Activated CD8-positive, alpha-beta T cell treated with anti-CD3 and anti-CD28 coated beads, Interleukin-2, amount 10 ng/mL, durations not matched to agents 7 days and 5 days (primary cell): Measurements from ENCODE around the gene PIGB. TPM values are rescaled to one million over a fixed set of nuclear protein-coding genes. Genes with fewer than 3 reads are reported as not detected.
"Not testable (repeated sequence)": the region's sequence is repeated elsewhere in the genome, so short reads cannot be mapped to it uniquely, and the experiment has no call there.

Source experiments
- ATAC-seq: fragments of 150-1000 bp; cut with Tn5 transposase; one replicate; pipeline ENCODE4 v1.10.0; 2021; ENCODE audit warnings: moderate library complexity
- CTCF ChIA-PET: fragments of 350-600 bp; sonication (Branson Sonifier 250); formaldehyde crosslinking; loops from one replicate; lab custom pipeline; 2021; ENCODE audit warnings: antibody characterized with exemption; lab: Charles Lee
- POLR2A ChIA-PET: fragments of 350-600 bp; sonication (Branson Sonifier 250); formaldehyde crosslinking; loops from one replicate; lab custom pipeline; 2021; ENCODE audit warnings: antibody characterized with exemption; lab: Charles Lee
- DNase-seq: peaks from one replicate; pipeline ENCODE4 v3.0.0-alpha.2; 2020
- H3K27ac Mint-ChIP-seq: one replicate; pipeline ENCODE4 v1.8.0; 2021; ENCODE audit warnings: mild to moderate bottlenecking, mixed read lengths
- H3K27me3 Mint-ChIP-seq: one replicate; pipeline ENCODE4 v1.8.0; 2021; ENCODE audit warnings: low read depth, mixed read lengths
- H3K36me3 Mint-ChIP-seq: one replicate; pipeline ENCODE4 v1.8.0; 2021; ENCODE audit warnings: low read depth, mixed read lengths
- H3K4me1 Mint-ChIP-seq: one replicate; pipeline ENCODE4 v1.8.0; 2021; ENCODE audit warnings: low read depth, mixed read lengths
- H3K4me3 Mint-ChIP-seq: one replicate; pipeline ENCODE4 v1.8.0; 2021; ENCODE audit warnings: mild to moderate bottlenecking, mixed read lengths
- H3K9me3 Mint-ChIP-seq: one replicate; pipeline ENCODE4 v1.8.0; 2022; ENCODE audit warnings: mixed read lengths; ENCODE audit not compliant: insufficient read depth
- total RNA-seq, 2 experiments: library from RNA; stranded (reverse); gene quantifications; one replicate each; pipeline ENCODE4 v1.2.3, GENCODE V29; 2021

The PIGB gene
- total RNA-seq, 2 experiments from 2014 or later, result 16.4 to 23.7 TPM

GRCh38 chr15:55282284-55282833 lies 36.7 kb upstream of the PIGB start:
- H3K9me3 Mint-ChIP-seq, result no peaks in the 10 kb centered on the region
- DNase-seq (peak; percentile 40), ATAC-seq (peak; percentile 16)
- peaks cover 73% of the 10 kb centered on the region for H3K36me3 Mint-ChIP-seq
- ChIA-PET CTCF (interaction anchor here (0.9 to 2.5 kb wide), 13 partner anchors 10 to 66 kb away, joined by 3 to 11 read pairs (median 5); no protein-coding TSS in a partner anchor), POLR2A (interaction anchor here (1.0 to 4.2 kb wide), 3 partner anchors 15 to 61 kb away, joined by 3 to 24 read pairs (median 8); no protein-coding TSS in a partner anchor)
- peak overlapping the region; percentile 49 for H3K4me3 Mint-ChIP-seq
- peak overlapping the region; percentile 97 for H3K27ac Mint-ChIP-seq
- H3K4me1 Mint-ChIP-seq, result peaks cover 95% of the 10 kb centered on the region
- no peaks in the 10 kb centered on the region for H3K27me3 Mint-ChIP-seq

DNA sequence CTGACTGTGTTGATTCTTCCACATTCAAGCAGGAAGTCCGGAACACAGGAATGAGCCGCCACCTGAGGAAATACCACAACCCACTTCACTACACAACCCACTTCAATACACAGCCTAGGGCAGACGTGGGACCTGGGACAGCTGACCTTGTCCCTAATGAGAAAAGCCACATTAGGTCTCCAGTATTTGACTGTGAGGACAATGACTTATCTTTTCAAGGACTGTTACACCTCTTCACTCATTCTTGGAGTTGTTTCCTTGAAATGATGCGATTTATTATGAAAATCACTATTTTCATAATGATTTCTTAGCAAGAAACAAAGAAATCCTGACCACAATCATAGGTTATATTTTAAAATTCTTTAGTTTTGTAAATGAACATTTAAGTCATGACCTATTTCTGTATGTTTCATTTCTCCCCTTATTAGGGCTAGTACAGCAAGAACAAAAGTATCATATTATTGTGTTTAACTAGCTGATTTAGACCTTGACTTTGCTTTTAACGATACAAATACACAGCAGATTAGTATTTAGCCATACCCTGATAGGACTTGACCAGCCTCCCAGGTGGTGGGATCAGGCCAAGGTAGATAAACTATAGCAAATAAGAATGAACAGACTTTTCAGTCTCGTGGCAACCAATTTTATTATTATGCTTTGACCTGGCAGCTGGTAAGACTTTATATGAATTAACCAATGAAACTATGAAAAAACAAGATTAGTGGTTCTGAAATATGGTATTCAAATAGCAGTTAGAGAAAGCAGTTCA lies 35.5 kb upstream of the PIGB start:
- peak overlapping the region; percentile 38 for H3K4me3 Mint-ChIP-seq
- no peak for DNase-seq
- H3K27ac Mint-ChIP-seq, result peak overlapping the region; percentile 97
- H3K4me1 Mint-ChIP-seq, result peaks cover 96% of the 10 kb centered on the region
- ChIA-PET CTCF (interaction anchor here (1.2 to 2.5 kb wide), 2 partner anchors 33 to 65 kb away, joined by 3 to 11 read pairs; no protein-coding TSS in a partner anchor), POLR2A (interaction anchor here (0.6 to 1.8 kb wide), 2 partner anchors 33 to 66 kb away, joined by 3 to 8 read pairs; no protein-coding TSS in a partner anchor)
- peaks cover 76% of the 10 kb centered on the region for H3K36me3 Mint-ChIP-seq
- no peaks in the 10 kb centered on the region for H3K27me3 Mint-ChIP-seq
- ATAC-seq, result no peak
- no peaks in the 10 kb centered on the region for H3K9me3 Mint-ChIP-seq

DNA sequence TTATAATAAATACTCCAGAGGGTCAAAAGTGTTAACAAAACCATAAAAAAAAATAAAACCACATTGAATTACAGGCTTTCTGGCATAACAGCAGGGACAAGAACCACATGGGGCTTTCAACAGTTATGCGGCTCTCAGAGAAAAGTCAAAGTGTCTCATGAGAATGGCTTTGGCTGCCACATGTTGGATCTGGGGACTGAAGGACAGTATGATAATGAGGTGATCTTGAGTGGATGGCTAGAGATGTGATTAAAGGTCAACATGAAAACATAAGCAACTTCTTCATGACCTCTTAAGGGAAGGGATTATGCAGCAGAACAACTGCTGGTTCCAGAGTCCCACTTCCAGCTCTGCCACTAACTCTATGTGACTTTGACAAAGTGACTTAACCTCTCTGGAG lies 34.6 kb upstream of the PIGB start:
- peak overlapping the region; percentile 21 for H3K4me3 Mint-ChIP-seq
- ATAC-seq, result no peak
- peak overlapping the region; percentile 3 for H3K27ac Mint-ChIP-seq
- CTCF ChIA-PET, result interaction anchor here (0.9 to 1.2 kb wide), 2 partner anchors 34 to 66 kb away, joined by 3 to 4 read pairs; no protein-coding TSS in a partner anchor
- H3K4me1 Mint-ChIP-seq, result peaks cover 89% of the 10 kb centered on the region
- H3K27me3 Mint-ChIP-seq, result no peaks in the 10 kb centered on the region
- POLR2A ChIA-PET, result no interaction called here
- DNase-seq, result no peak
- peaks cover 74% of the 10 kb centered on the region for H3K36me3 Mint-ChIP-seq
- H3K9me3 Mint-ChIP-seq, result no peaks in the 10 kb centered on the region

GRCh38 chr15:55286442-55287189 lies 32.4 kb upstream of the PIGB start:
- ChIA-PET POLR2A (interaction anchor here (1.0 to 1.4 kb wide), 3 partner anchors 15 to 66 kb away, joined by 3 to 5 read pairs (median 3); partner anchors contain the start of genes PIGB and PIGBOS1), CTCF (interaction anchor here (1.0 kb wide), 1 partner anchor 14 kb away, joined by 3 read pairs; no protein-coding TSS in a partner anchor)
- not testable (repeated sequence) for H3K9me3 Mint-ChIP-seq, H3K27me3 Mint-ChIP-seq, ATAC-seq, DNase-seq
- Mint-ChIP-seq H3K27ac (peak overlapping the region; percentile 39), H3K36me3 (peaks cover 57% of the 10 kb centered on the region), H3K4me3 (peak overlapping the region; percentile 86), H3K4me1 (peaks cover 72% of the 10 kb centered on the region)

DNA sequence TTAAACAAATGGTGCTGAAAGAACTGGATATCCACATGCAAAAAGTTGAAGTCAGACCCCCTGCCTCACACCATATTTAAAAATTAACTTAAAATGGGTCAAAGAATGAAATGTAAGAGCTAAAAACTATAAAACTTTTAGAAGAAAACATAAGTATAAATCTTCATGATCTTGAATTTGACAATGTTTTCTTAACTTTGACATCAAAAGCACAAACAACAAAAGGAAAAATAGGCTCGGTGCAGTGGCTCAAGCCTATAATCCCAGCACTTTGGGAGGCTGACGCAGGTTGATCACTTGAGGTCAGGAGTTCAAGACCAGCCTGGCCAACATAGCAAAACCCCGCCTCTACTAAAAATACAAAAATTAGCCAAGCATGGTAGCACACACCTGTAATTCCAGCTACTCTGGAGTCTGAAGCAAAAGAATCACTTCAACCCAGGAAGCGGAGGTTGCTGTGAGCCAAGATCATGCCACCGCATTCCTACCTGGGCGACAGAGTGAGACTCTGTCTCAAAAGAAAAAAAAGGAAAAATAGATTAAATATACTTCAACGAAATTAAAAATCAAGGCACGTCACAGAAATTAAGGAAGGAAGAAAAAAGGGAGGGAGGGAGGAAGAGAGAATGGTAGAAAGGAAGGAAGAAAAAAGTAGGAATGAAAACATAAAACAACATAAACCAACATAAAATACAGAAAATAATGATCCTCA lies 30.9 kb upstream of the PIGB start:
- DNase-seq (no peak), ATAC-seq (no peak)
- no peaks in the 10 kb centered on the region for H3K9me3 Mint-ChIP-seq
- H3K4me1 Mint-ChIP-seq, result peaks cover 56% of the 10 kb centered on the region
- ChIA-PET CTCF (interaction anchor here (0.9 to 2.4 kb wide), 5 partner anchors 19 to 91 kb away, joined by 3 to 21 read pairs (median 4); partner anchors contain the start of gene RSL24D1), POLR2A (interaction anchor here (0.7 to 1.4 kb wide), 6 partner anchors 9 to 70 kb away, joined by 3 to 5 read pairs (median 3); partner anchors contain the start of genes PIGB and PIGBOS1)
- peak overlapping the region; percentile 83 for H3K27ac Mint-ChIP-seq
- peaks cover 44% of the 10 kb centered on the region for H3K36me3 Mint-ChIP-seq
- H3K4me3 Mint-ChIP-seq, result peak overlapping the region; percentile 86
- no peaks in the 10 kb centered on the region for H3K27me3 Mint-ChIP-seq

DNA sequence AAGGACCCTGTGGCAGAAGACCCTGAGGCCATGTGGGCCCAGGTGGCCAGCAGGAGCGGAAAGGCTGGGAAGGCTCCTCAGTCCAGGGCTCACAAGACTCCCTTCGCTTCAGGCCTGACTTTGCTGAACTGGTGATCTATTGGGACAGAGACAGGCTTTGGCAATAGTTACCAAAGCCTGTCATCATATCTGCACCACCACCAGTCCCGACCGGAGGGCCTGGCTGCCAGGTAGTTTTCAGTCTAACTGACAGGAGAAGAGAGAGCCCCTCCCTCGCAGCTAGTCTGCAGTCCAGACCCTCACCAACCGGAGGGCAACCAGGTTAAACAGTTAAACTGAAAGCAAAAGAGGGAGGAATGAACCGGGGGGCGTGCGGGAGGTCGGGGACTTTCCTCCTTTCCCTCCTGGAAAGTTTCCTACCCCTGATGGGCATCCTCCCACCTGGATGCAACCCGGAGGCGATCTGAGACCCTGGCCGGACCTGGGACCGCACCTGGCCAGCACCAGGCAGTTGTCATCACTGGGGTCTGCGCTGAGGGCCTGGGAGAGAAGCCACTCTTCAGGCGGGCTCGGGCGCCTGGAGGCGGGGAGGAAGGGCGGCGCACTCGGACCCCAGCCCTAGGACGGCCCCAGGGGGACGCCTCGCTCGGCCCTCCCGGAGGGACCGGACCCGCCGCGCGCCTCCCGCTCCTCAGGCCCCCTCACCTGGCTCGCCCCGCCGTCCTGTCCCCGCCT lies 29.8 kb upstream of the PIGB start:
- H3K4me1 Mint-ChIP-seq, result peaks cover 47% of the 10 kb centered on the region
- H3K27me3 Mint-ChIP-seq, result no peaks in the 10 kb centered on the region
- ChIA-PET POLR2A (interaction anchor here (0.9 kb wide), 1 partner anchor 21 kb away, joined by 3 read pairs; no protein-coding TSS in a partner anchor), CTCF (interaction anchor here (1.0 to 2.4 kb wide), 3 partner anchors 20 to 71 kb away, joined by 3 to 21 read pairs (median 5); no protein-coding TSS in a partner anchor)
- ATAC-seq, result peak; percentile 20
- peak overlapping the region; percentile 86 for H3K4me3 Mint-ChIP-seq
- no peaks in the 10 kb centered on the region for H3K9me3 Mint-ChIP-seq
- peaks cover 38% of the 10 kb centered on the region for H3K36me3 Mint-ChIP-seq
- H3K27ac Mint-ChIP-seq, result peak overlapping the region; percentile 86
- peak; percentile 55 for DNase-seq

DNA sequence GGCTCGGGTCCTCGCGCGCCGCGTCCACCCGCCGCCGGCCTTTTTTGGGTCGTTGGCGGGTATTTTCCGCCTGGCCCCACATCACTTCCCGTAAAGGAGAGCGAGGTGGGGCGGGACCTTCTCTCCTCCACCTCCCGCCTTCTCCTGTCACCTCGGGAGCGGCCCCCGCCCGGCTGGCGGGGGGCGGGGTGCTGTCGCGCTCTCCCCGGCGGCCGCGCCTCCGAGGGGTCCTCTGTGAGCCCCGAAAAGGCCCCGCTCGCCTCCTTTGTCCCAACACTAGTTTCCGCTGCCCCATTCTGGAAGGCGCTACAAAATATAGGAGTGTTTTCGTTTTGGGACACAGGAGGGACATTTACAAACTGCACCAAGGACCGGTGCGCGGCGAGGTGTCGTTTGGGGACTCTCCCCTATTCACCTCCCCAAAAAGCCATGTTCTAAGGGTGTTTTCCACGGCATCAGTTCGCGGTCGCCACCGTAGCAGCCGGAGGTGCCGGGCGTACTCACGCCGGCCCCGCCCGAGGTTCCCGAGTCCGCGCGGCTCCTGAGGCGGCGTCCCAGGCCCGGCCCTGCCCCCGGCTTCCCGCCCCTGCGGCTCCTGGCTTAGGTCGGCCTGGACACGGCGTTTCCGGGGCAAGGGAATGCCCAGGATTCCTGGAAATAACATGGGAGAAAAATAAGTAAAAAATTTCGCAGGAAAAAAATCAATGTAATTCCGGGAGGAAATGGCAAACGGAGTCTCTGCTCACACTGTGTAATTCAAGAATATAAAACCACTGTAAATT lies 29.1 kb upstream of the PIGB start, which contains the start of gene RAB27A:
Gene RAB27A, minus strand, starts transcription at position 68 of the 782 bp plus-strand sequence. CDS start 54,879 bp downstream, outside the sequence.
- peaks cover 39% of the 10 kb centered on the region for H3K4me1 Mint-ChIP-seq
- ATAC-seq (peak; percentile 74), DNase-seq (peak; percentile 85)
- H3K27me3 Mint-ChIP-seq, result no peaks in the 10 kb centered on the region
- H3K4me3 Mint-ChIP-seq, result peak within 1 kb of the TSS; percentile 86
- CTCF ChIA-PET, result interaction anchor here (0.7 to 3.1 kb wide), 10 partner anchors 23 to 181 kb away, joined by 3 to 77 read pairs (median 4); partner anchors contain the start of genes PIGB and PIGBOS1
- POLR2A ChIA-PET, result interaction anchor here (1.3 to 1.5 kb wide), 2 partner anchors 76 to 93 kb away, joined by 3 to 7 read pairs; partner anchors contain the start of gene RSL24D1
- H3K36me3 Mint-ChIP-seq, result peaks cover 35% of the 10 kb centered on the region
- H3K9me3 Mint-ChIP-seq, result no peaks in the 10 kb centered on the region
- H3K27ac Mint-ChIP-seq, result peak within 1 kb of the TSS; percentile 86

DNA sequence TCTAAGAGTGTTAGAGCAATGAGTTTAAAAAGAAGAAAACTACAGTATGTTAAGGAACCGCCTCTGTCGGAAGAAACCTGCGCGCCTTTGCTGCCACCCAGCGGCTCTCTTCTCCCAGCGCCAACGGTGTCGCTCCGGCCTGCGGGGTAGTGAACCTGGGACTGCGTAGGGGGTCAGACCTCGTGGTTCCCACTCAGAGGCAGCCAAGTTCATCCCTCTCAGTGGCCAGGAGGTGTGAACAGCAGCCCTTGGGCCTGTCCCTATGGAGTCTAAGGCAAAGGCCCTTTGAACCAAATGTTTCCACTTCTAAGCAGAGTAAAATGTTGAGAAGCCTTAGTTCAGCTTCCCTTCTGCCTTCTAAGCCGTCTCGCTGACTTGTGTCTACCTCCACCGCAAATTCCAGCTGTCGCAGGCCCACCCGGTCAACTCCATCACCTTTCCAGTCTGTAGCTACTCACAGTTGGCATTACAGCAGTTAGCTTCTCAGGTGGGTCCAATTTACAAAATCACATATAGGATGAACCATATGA lies 28.4 kb upstream of the PIGB start:
- DNase-seq (peak; percentile 89), ATAC-seq (peak; percentile 78)
- CTCF ChIA-PET, result interaction anchor here (0.6 to 3.1 kb wide), 20 partner anchors 10 to 182 kb away, joined by 3 to 77 read pairs (median 4); partner anchors contain the start of genes CCPG1, PIERCE2, PIGB and PIGBOS1

GRCh38 chr15:55297315-55297714 lies 21.7 kb upstream of the PIGB start:
- no peak overlapping the region for H3K4me3 Mint-ChIP-seq
- CTCF ChIA-PET, result interaction anchor here (0.9 kb wide), 1 partner anchor 142 kb away, joined by 4 read pairs; no protein-coding TSS in a partner anchor
- DNase-seq (no peak), ATAC-seq (no peak)
- H3K27me3 Mint-ChIP-seq, result no peaks in the 10 kb centered on the region
- no peaks in the 10 kb centered on the region for H3K4me1 Mint-ChIP-seq
- POLR2A ChIA-PET, result no interaction called here
- H3K36me3 Mint-ChIP-seq, result no peaks in the 10 kb centered on the region
- H3K27ac Mint-ChIP-seq, result no peak overlapping the region
- no peaks in the 10 kb centered on the region for H3K9me3 Mint-ChIP-seq

More for the DNA sequence above, 28.4 kb upstream of the PIGB start:
- Mint-ChIP-seq H3K4me1 (peaks cover 33% of the 10 kb centered on the region), H3K27me3 (no peaks in the 10 kb centered on the region), H3K27ac (peak overlapping the region; percentile 86), H3K4me3 (peak overlapping the region; percentile 86), H3K9me3 (no peaks in the 10 kb centered on the region), H3K36me3 (peaks cover 30% of the 10 kb centered on the region)
- POLR2A ChIA-PET, result interaction anchor here (0.7 to 1.5 kb wide), 3 partner anchors 69 to 93 kb away, joined by 3 to 7 read pairs (median 3); partner anchors contain the start of gene RSL24D1
